Measurements from ENCODE around the gene FBXL19. TPM values are rescaled to one million over a fixed set of nuclear protein-coding genes. Genes with fewer than 3 reads are reported as not detected.
A peak's percentile ranks its signal among the peaks of the same experiment; 100 is the strongest.

FBXL19 gene
- total and polyA plus RNA-seq, 2 of the 13 experiments (the other 11 are each of a cell fraction or from before 2014, with no cell fraction given) = 6.0 to 13.7 TPM

DNA sequence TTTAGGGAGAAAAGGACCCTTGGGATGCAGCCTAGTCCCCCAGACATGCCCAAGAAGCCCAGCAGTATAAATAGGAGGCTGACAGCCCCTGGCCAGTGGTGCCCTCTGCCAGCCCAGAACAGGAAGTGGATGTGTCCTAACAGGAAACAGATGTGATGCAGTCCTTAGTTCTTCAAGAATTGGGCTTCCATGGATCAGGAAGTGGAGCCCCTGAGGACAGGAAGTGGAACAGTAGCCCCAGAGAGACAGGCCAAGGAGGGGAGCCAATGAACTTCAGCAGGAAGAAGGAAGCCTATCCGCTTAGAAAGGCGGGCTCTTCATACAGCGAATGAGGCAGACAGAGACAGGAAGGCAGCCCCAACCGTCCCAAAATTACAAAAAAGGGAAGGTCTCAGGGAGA, 19.8 kb upstream of the FBXL19 start (continued):
- peak; percentile 62 for TF ChIP-seq KAT8 (CRISPR knock-in tag; IDR thresholded peaks at IDR 0.05)
- TF ChIP-seq, protein P1, sequence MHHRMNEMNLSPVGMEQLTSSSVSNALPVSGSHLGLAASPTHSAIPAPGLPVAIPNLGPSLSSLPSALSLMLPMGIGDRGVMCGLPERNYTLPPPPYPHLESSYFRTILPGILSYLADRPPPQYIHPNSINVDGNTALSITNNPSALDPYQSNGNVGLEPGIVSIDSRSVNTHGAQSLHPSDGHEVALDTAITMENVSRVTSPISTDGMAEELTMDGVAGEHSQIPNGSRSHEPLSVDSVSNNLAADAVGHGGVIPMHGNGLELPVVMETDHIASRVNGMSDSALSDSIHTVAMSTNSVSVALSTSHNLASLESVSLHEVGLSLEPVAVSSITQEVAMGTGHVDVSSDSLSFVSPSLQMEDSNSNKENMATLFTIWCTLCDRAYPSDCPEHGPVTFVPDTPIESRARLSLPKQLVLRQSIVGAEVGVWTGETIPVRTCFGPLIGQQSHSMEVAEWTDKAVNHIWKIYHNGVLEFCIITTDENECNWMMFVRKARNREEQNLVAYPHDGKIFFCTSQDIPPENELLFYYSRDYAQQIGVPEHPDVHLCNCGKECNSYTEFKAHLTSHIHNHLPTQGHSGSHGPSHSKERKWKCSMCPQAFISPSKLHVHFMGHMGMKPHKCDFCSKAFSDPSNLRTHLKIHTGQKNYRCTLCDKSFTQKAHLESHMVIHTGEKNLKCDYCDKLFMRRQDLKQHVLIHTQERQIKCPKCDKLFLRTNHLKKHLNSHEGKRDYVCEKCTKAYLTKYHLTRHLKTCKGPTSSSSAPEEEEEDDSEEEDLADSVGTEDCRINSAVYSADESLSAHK (CRISPR knock-in tag; IDR thresholded peaks at IDR 0.05; ENCODE audit: borderline replicate concordance) = no peak

DNA sequence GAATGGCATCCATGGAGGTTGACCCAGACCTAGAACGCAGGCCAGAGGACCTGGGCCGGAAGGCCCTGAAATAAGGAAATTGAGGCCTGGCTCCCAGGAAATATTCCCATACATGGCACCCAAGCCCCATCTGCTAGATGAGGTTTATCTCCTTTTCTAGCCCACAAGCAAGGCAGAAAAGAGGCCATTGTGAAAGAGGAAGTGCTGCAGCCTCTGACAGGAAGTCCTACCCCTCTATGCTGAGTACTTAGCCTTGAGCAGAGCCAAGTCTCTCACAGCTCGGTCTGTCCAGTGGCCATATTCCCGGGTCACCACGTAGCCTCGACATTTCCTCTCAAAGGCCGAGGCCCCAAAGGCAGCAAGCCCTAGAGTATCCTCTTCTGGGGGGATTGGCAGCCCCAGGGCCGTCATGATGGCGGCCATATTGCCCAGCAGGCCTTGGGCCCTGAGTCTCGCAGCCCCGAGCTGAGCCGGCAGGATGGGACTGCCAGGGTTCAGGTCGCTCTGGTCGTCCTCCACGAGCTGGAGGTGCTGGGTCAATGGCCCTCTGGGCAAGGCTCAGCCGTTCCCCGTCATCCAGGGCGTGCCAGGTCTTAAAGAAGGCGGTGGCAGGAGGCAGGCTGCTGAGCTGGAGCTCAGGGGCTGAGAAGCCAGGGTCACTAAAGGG, 19.1 kb upstream of the FBXL19 start:
- Histone ChIP-seq H3K27ac (ENCODE audit: extremely low read length, insufficient read depth, low read length) (no peak overlapping the region), H3K79me2 (ENCODE audit: insufficient read depth, low read length) (no peaks in the 10 kb centered on the region), H4K20me1 (ENCODE audit: insufficient read depth, low read length) (no peaks in the 10 kb centered on the region), H3K4me3 (replicated peaks in 1 of 3; ENCODE audit: insufficient read depth in 1 of 3, low read depth in 2 of 3, low read length in 3 of 3) (no peak overlapping the region), H2AFZ (ENCODE audit: low read length) (peak overlapping the region; percentile 51), H3K36me3 (replicated peaks in 1 of 2; ENCODE audit: control insufficient read depth in 1 of 2, insufficient read depth in 2 of 2, low read length in 2 of 2) (no peaks in the 10 kb centered on the region), H3K4me2 (ENCODE audit: low read depth, low read length) (no peak overlapping the region), H3K27me3 (ENCODE audit: control insufficient read depth in 1 of 2, insufficient read depth in 2 of 2, low read length in 2 of 2) (no peaks in the 10 kb centered on the region), H3K4me1 (ENCODE audit: insufficient read depth, low read length) (peaks cover 58% of the 10 kb centered on the region), H3K9me3 (ENCODE audit: low read length) (no peaks in the 10 kb centered on the region), H3K9ac (ENCODE audit: insufficient read depth, low read depth, low read length) (no peak overlapping the region)
- WGBS (ENCODE audit: low lambda C conversion rate) = 93% methylated on average over 13 of the region's 19 CpGs
- in situ Hi-C loops (cut with HindIII; ENCODE audit: extremely low pct_ligation_motif_present, low pct_unique_long_range_greater_than_20kb) (no loop called here), intact Hi-C loops (cut with micrococcal nuclease; ENCODE audit: unreplicated experiment) (no loop called here)
- ChIA-PET POLR2A (interaction anchor here (1.0 to 1.1 kb wide), 2 partner anchors 8 to 15 kb away, joined by 3 read pairs; partner anchors contain the start of gene CTF1), CTCF (ENCODE audit: low intra/inter-chr PET ratio, low total read pairs) (no interaction called here)
- ATAC-seq = no peak
- DNase-seq (ENCODE audit: low spot score) = no peak
- no peak for FAIRE-seq
- BruUV-seq (replicated peaks) = no TSS peak
- TF ChIP-seq ZNF768 (CRISPR knock-in tag; IDR thresholded peaks at IDR 0.05) = peak; percentile 21; the same call in 1 of the 2 replicates
- TF ChIP-seq, protein P2, sequence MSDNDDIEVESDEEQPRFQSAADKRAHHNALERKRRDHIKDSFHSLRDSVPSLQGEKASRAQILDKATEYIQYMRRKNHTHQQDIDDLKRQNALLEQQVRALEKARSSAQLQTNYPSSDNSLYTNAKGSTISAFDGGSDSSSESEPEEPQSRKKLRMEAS (IDR thresholded peaks at IDR 0.05) = 0 out of 2 replicates have a peak, but pooled peaks have one; percentile 2
- 0 out of 2 replicates have a peak, but pooled peaks have one; percentile 14 for TF ChIP-seq ZNF343 (CRISPR knock-in tag; IDR thresholded peaks at IDR 0.05)
- TF ChIP-seq, protein P3, sequence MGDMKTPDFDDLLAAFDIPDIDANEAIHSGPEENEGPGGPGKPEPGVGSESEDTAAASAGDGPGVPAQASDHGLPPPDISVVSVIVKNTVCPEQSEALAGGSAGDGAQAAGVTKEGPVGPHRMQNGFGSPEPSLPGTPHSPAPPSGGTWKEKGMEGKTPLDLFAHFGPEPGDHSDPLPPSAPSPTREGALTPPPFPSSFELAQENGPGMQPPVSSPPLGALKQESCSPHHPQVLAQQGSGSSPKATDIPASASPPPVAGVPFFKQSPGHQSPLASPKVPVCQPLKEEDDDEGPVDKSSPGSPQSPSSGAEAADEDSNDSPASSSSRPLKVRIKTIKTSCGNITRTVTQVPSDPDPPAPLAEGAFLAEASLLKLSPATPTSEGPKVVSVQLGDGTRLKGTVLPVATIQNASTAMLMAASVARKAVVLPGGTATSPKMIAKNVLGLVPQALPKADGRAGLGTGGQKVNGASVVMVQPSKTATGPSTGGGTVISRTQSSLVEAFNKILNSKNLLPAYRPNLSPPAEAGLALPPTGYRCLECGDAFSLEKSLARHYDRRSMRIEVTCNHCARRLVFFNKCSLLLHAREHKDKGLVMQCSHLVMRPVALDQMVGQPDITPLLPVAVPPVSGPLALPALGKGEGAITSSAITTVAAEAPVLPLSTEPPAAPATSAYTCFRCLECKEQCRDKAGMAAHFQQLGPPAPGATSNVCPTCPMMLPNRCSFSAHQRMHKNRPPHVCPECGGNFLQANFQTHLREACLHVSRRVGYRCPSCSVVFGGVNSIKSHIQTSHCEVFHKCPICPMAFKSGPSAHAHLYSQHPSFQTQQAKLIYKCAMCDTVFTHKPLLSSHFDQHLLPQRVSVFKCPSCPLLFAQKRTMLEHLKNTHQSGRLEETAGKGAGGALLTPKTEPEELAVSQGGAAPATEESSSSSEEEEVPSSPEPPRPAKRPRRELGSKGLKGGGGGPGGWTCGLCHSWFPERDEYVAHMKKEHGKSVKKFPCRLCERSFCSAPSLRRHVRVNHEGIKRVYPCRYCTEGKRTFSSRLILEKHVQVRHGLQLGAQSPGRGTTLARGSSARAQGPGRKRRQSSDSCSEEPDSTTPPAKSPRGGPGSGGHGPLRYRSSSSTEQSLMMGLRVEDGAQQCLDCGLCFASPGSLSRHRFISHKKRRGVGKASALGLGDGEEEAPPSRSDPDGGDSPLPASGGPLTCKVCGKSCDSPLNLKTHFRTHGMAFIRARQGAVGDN (CRISPR knock-in tag; IDR thresholded peaks at IDR 0.05) = peak; percentile 30; the same call in 1 of the 2 replicates
- TF ChIP-seq ZNF883 (CRISPR knock-in tag; IDR thresholded peaks at IDR 0.05; ENCODE audit: not compliant biosample characterization) = peak; percentile 35
- TF ChIP-seq NFATC3 (CRISPR knock-in tag; IDR thresholded peaks at IDR 0.05) = 0 out of 2 replicates have a peak, but pooled peaks have one; percentile 41
- no peak for TF ChIP-seq ZNF296 (CRISPR knock-in tag; conservative IDR thresholded peaks at IDR 0.05)
- TF ChIP-seq, protein P4, sequence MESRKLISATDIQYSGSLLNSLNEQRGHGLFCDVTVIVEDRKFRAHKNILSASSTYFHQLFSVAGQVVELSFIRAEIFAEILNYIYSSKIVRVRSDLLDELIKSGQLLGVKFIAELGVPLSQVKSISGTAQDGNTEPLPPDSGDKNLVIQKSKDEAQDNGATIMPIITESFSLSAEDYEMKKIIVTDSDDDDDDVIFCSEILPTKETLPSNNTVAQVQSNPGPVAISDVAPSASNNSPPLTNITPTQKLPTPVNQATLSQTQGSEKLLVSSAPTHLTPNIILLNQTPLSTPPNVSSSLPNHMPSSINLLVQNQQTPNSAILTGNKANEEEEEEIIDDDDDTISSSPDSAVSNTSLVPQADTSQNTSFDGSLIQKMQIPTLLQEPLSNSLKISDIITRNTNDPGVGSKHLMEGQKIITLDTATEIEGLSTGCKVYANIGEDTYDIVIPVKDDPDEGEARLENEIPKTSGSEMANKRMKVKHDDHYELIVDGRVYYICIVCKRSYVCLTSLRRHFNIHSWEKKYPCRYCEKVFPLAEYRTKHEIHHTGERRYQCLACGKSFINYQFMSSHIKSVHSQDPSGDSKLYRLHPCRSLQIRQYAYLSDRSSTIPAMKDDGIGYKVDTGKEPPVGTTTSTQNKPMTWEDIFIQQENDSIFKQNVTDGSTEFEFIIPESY (CRISPR knock-in tag; IDR thresholded peaks at IDR 0.05) = no peak
- TF ChIP-seq YY1 (IDR thresholded peaks at IDR 0.05; ENCODE audit: insufficient read depth, insufficient replicate concordance, low read depth, low read length) = peak; percentile 50
- 0 out of 2 replicates have a peak, but pooled peaks have one; percentile 11 for TF ChIP-seq HIVEP1 (CRISPR knock-in tag; IDR thresholded peaks at IDR 0.05)

Data from HepG2 (cell line).